Measurements from ENCODE around the gene TRUB2.

TRUB2 gene

GRCh38 chr9:128271512-128271911 lies 50.7 kb downstream of the TRUB2 start:
- DNase-seq (ENCODE audit: low spot score in 2 of 2), result no peak
- H3K4me1 Mint-ChIP-seq, result peaks cover 19% of the 10 kb centered on the region
- H3K27ac Mint-ChIP-seq, result no peak overlapping the region
- peaks cover 58% of the 10 kb centered on the region for H3K36me3 Mint-ChIP-seq
- H3K9me3 Mint-ChIP-seq, result no peaks in the 10 kb centered on the region
- no peak overlapping the region for H3K4me3 Mint-ChIP-seq
- no peak for ATAC-seq

- no peak for ATAC-seq
- peaks cover 15% of the 10 kb centered on the region for H3K4me1 Mint-ChIP-seq
- H3K27ac Mint-ChIP-seq, result no peak overlapping the region
- H3K36me3 Mint-ChIP-seq, result peaks cover 56% of the 10 kb centered on the region
- no peak overlapping the region for H3K4me3 Mint-ChIP-seq
- DNase-seq (ENCODE audit: low spot score in 2 of 2), result no peak
- no peaks in the 10 kb centered on the region for H3K9me3 Mint-ChIP-seq
Measured at GRCh38 chr9:128271112-128271511, 51.1 kb downstream of the TRUB2 start.

GRCh38 chr9:128266868-128267590 lies 55.2 kb downstream of the TRUB2 start:
- ATAC-seq, result no peak
- H3K9me3 Mint-ChIP-seq, result no peaks in the 10 kb centered on the region
- no peak overlapping the region for H3K4me3 Mint-ChIP-seq
- DNase-seq (ENCODE audit: low spot score in 2 of 2), result no peak
- H3K4me1 Mint-ChIP-seq, result no peaks in the 10 kb centered on the region
- no peak overlapping the region for H3K27ac Mint-ChIP-seq
- peaks cover 45% of the 10 kb centered on the region for H3K36me3 Mint-ChIP-seq

- Mint-ChIP-seq H3K4me1 (peaks cover 8% of the 10 kb centered on the region), H3K9me3 (no peaks in the 10 kb centered on the region), H3K36me3 (peaks cover 45% of the 10 kb centered on the region), H3K4me3 (no peak overlapping the region), H3K27ac (no peak overlapping the region)
- no peak for ATAC-seq
- DNase-seq (ENCODE audit: low spot score in 2 of 2), result no peak
Measured at GRCh38 chr9:128265348-128265847, 56.8 kb downstream of the TRUB2 start.

GRCh38 chr9:128262687-128263086 lies 59.6 kb downstream of the TRUB2 start:
- Mint-ChIP-seq H3K36me3 (peaks cover 50% of the 10 kb centered on the region), H3K9me3 (no peaks in the 10 kb centered on the region)
- no peak for DNase-seq (ENCODE audit: low spot score in 2 of 2)

GRCh38 chr9:128260340-128260739 lies 61.9 kb downstream of the TRUB2 start:
- no peak for ATAC-seq
- H3K4me1 Mint-ChIP-seq, result peaks cover 8% of the 10 kb centered on the region

More at GRCh38 chr9:128262687-128263086, 59.6 kb downstream of the TRUB2 start:
- no peak for ATAC-seq
- H3K27ac Mint-ChIP-seq, result no peak overlapping the region
- no peak overlapping the region for H3K4me3 Mint-ChIP-seq
- H3K4me1 Mint-ChIP-seq, result peaks cover 8% of the 10 kb centered on the region

GRCh38 chr9:128259156-128259555 lies 63.1 kb downstream of the TRUB2 start:
- no peak for DNase-seq (ENCODE audit: low spot score in 2 of 2)
- no peak for ATAC-seq
- peaks cover 79% of the 10 kb centered on the region for H3K36me3 Mint-ChIP-seq
- no peak overlapping the region for H3K4me3 Mint-ChIP-seq
- peak overlapping the region; percentile 70 for H3K27ac Mint-ChIP-seq
- H3K4me1 Mint-ChIP-seq, result peaks cover 8% of the 10 kb centered on the region
- H3K9me3 Mint-ChIP-seq, result no peaks in the 10 kb centered on the region

More at GRCh38 chr9:128260340-128260739, 61.9 kb downstream of the TRUB2 start:
- DNase-seq (ENCODE audit: low spot score in 2 of 2), result no peak
- Mint-ChIP-seq H3K9me3 (no peaks in the 10 kb centered on the region), H3K27ac (no peak overlapping the region), H3K36me3 (peaks cover 67% of the 10 kb centered on the region), H3K4me3 (no peak overlapping the region)

GRCh38 chr9:128258326-128258725 lies 63.9 kb downstream of the TRUB2 start:
- Mint-ChIP-seq H3K4me1 (peaks cover 8% of the 10 kb centered on the region), H3K27ac (no peak overlapping the region), H3K9me3 (no peaks in the 10 kb centered on the region), H3K4me3 (no peak overlapping the region), H3K36me3 (peaks cover 79% of the 10 kb centered on the region)
- DNase-seq (ENCODE audit: low spot score in 2 of 2) (no peak), ATAC-seq (no peak)

GRCh38 chr9:128257907-128258306 lies 64.3 kb downstream of the TRUB2 start:
- Mint-ChIP-seq H3K4me1 (peaks cover 8% of the 10 kb centered on the region), H3K27ac (peak overlapping the region; percentile 57), H3K9me3 (no peaks in the 10 kb centered on the region), H3K4me3 (no peak overlapping the region), H3K36me3 (peaks cover 79% of the 10 kb centered on the region)
- DNase-seq (ENCODE audit: low spot score in 2 of 2), result no peak
- no peak for ATAC-seq

GRCh38 chr9:128257086-128257825 lies 65.0 kb downstream of the TRUB2 start:
- Mint-ChIP-seq H3K36me3 (peaks cover 73% of the 10 kb centered on the region), H3K4me3 (no peak overlapping the region), H3K9me3 (no peaks in the 10 kb centered on the region), H3K27ac (peak overlapping the region; percentile 57), H3K4me1 (peaks cover 9% of the 10 kb centered on the region)
- DNase-seq (ENCODE audit: low spot score in 2 of 2) (no peak), ATAC-seq (no peak)
